GM18519 (cell line): ENCODE data around the gene FGFRL1.

Source experiments
- ATAC-seq: cut with Tn5 transposase; IDR thresholded peaks from one replicate; pipeline ENCODE4 v1.9.1; 2021; ENCODE audit warnings: mild to moderate bottlenecking, moderate library complexity; ENCODE audit not compliant: unreplicated experiment, low FRiP score

FGFRL1 gene

DNA sequence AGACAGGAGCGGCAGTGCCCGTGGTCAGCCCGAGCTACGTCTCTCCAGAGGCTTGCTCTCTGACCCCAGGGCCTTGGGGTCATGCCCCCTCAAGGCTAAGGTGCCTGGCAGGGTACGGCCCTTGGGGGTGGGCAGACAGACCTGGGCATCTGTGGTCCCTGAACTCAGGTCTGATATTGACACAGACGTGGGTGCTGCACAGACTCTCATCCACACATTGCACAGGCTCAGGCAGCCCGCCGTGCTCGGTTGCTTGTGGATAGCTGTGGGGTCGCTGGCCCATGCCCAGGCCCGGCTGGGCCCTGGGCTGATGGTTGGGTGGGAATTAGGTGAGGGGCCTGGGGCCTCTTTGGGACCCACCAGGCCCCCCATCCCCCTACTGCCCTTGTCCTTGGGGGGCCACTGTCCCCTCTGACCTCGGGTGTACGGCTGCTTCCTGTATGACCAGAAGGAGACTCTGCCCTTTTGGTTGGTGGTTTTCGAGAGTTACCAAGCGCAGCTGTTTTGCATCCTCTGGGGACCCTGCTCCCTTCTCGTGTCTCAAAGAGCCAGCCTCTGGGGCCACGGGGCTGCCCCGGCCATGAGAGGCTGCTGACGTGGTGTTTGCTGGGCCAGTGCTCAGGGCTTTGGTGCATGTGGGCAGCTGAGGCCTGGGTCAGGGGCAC is 10.1 kb downstream of the FGFRL1 start:
- ATAC-seq, result no peak

DNA sequence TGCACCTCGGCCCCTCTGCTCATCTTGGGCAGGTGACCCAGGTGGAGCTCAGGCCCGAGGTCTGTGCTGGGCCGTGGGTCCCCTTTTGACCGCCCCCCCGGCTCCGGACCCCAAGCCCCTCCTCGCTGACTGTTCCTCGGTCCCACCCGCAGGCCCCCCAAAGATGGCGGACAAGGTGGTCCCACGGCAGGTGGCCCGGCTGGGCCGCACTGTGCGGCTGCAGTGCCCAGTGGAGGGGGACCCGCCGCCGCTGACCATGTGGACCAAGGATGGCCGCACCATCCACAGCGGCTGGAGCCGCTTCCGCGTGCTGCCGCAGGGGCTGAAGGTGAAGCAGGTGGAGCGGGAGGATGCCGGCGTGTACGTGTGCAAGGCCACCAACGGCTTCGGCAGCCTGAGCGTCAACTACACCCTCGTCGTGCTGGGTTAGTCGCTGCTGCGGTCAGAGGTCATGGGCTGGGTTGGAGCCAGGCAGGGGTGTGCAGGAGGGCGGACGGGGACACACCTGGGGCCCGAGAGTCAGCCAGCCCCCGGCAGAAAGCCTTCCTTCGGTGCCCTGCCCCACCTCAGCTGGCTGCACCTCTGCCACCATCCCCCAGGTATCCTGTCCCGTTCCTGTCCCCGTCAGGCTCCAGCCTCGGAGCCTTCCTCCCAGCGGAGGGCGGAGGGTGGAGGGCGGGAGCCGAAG is 10.8 kb downstream of the FGFRL1 start:
- ATAC-seq, result no peak

DNA sequence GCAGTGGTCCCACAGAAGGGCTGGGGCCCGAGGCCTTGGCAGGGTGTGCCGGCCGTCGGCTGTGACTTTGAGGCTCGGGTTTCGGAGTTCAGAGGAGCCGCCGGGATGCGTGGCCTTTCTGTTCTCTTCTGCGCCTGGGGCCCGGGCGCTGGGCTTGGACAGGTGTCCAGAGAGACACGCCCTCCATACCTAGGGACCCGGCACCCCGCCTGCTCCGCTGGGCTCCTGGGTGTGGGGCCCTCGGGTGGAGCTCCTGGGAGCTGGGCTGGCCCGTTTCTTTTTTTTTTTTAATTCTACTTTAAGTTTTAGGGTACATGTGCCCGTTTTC is 11.3 kb downstream of the FGFRL1 start:
- ATAC-seq, result no peak

DNA sequence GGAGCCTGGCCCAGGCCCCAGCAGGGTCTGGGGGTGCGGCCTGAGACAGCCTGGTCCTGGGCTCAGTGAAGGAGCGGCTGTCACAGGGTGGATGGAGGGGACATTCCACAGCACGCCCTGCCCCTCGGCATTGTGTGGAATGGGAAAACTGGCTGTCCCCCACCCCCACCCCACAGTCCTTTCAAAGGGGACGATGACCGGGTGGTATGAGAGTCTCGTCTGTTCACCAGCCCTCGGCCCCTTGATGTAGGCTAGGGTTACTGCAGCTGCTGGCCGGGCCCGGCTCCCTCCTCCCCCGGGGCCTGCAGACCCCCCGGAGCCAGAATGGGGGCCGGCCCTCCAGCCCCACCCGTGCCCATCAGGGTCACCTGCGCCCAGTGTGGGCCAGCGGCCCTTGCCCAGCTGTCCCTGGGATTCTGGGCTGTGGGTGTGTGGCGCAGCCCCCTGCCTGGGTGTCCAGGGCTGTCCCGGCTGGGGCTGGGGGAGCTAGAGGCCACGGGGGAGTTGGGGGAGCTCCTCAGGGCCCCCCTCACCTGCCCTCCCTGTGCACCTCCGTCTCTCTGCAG is 11.7 kb downstream of the FGFRL1 start:
- ATAC-seq, result no peak

DNA sequence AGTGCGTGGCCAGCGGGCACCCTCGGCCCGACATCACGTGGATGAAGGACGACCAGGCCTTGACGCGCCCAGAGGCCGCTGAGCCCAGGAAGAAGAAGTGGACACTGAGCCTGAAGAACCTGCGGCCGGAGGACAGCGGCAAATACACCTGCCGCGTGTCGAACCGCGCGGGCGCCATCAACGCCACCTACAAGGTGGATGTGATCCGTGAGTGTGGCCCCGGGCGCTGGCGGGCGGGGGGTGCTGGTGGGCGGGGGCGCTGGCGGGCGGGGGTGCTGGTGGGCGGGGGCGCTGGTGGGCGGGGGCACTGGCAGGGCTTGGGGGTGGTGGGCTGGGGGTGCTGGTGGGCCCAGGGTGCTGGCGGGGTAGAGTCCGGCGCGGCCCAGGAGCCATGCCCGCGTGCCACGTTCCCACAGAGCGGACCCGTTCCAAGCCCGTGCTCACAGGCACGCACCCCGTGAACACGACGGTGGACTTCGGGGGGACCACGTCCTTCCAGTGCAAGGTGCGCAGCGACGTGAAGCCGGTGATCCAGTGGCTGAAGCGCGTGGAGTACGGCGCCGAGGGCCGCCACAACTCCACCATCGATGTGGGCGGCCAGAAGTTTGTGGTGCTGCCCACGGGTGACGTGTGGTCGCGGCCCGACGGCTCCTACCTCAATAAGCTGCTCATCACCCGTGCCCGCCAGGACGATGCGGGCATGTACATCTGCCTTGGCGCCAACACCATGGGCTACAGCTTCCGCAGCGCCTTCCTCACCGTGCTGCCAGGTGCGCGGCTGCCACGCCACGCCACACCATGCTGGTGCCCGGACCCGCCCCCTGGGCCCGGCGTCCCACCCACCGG is 12.7 kb downstream of the FGFRL1 start:
- ATAC-seq, result no peak

DNA sequence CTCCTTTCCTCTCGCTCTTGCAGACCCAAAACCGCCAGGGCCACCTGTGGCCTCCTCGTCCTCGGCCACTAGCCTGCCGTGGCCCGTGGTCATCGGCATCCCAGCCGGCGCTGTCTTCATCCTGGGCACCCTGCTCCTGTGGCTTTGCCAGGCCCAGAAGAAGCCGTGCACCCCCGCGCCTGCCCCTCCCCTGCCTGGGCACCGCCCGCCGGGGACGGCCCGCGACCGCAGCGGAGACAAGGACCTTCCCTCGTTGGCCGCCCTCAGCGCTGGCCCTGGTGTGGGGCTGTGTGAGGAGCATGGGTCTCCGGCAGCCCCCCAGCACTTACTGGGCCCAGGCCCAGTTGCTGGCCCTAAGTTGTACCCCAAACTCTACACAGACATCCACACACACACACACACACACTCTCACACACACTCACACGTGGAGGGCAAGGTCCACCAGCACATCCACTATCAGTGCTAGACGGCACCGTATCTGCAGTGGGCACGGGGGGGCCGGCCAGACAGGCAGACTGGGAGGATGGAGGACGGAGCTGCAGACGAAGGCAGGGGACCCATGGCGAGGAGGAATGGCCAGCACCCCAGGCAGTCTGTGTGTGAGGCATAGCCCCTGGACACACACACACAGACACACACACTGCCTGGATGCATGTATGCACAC is 13.6 kb downstream of the FGFRL1 start:
- no peak for ATAC-seq

DNA sequence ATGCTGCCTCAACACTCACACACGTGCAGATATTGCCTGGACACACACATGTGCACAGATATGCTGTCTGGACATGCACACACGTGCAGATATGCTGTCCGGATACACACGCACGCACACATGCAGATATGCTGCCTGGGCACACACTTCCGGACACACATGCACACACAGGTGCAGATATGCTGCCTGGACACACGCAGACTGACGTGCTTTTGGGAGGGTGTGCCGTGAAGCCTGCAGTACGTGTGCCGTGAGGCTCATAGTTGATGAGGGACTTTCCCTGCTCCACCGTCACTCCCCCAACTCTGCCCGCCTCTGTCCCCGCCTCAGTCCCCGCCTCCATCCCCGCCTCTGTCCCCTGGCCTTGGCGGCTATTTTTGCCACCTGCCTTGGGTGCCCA is 14.7 kb downstream of the FGFRL1 start:
- ATAC-seq, result peak; percentile 48

DNA sequence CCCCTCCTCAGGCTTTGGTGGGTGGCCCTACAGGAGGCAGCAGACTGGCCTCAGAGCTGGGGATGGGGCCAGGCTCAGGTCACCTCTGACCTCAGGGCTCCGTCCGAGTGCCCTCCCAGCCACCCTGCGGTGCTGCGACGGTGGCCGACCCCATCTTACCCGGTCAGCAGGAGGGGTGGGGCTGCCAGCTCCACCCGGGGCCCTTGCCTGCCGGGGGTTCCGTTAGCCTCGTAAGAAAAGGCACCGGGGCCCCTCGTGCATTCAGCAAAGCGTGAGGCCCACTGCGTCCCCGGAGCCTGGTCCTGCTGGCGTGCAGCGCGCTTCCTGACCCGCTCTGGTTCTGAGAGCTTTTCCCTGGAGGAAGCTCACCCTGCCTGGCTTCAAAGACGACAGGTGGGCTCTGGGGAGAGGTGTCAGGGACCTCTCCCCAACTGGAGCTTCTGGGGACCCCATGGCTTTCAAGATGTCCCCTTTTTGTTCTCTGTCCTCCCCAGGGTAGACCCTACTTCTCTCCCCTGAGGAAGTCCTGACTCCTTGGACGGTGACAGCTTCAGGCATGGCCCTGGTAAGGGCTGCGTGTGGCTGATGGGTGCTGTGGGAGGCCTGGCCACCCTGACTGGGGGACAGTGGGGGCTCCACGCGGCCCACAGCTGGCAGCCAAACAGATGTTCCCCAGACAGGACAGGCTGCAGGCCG is 15.9 kb downstream of the FGFRL1 start:
- no peak for ATAC-seq

DNA sequence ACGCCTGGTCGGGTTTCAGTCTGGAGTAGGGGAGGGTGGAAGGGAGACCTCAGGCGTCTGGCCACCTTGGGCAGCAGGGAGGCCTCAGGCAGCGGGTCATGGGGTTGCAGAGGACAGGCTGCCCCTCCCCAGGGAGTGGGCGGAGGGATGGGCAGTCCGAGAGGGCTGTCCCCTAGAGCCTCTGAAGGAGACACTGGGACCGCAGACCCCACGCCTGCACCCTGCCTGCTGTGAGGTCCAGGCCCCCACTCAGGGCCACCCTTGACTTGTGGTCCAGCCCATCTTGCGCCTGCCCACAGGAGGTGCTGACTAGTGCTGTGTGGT is 16.5 kb downstream of the FGFRL1 start:
- no peak for ATAC-seq

DNA sequence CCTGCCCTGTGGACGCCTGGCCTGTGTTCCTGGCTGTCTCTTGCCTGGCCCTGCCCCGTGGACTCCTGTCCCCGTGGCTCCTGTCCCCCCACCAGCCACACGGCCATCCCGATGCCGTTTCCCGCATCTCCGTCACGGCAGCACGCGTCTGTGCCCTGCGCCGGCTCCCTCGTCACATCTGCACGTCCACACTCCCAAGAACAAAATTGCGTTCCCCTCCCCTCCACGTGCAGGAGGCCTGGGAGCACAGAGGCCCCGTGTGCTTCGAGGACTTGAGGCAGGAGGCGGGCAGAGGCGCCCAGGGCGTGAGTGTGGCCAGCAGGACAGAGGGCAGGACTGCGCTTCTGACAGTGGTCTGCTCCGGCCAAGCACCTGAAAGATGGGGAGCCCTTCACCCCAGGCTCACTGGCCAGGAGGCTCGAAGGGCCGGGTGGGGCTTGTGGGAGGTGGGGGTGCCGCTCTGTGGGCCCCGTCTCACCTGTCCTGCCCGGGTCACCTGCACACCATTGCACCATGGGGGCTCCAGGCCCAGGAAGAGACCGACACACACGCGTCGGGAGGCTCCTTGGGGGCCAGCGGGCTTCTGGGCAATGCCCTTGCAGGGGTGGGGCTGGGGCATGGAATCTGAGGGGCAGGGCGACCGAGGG is 17.3 kb downstream of the FGFRL1 start:
- no peak for ATAC-seq

DNA sequence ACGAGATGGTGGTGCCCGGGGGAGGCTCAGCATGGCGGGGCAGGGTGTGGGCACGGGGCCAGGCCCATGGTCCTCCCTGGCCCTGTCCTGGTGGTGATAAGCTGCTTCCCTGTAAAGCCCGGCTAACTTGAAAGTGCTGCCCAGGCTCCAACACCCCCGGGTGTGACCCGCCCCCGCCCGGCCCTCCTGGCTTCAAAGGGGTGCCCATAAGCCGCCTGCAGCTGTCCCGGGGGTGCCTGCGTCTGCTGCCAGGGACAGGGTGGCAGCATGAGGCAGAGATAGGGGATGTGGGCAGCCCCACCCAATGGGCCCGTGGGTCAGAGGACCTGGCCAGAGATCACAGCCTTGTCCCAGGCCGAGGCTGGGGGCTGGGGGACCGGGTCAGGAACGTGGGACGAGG is 18.1 kb downstream of the FGFRL1 start:
- no peak for ATAC-seq

DNA sequence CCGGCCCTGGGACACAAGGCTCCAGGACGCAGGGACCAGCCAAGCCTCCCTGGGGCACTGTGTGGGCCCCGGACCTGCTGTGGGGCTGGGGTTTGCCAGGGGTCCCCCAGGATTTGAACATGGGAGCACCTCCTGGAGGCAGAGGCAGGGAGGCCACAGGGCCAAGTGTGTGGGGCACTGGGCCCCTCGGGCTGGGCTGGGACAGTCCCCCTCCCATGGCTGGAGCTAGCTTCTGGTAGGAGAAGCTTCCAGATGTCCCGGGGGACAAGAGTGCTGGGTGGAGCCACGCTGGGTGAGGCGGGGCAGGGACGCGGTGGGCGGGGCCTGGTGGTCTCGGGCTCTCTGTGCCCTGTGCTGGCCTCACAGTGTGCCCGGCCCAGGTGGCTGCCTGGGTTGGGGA is 18.6 kb downstream of the FGFRL1 start:
- no peak for ATAC-seq

DNA sequence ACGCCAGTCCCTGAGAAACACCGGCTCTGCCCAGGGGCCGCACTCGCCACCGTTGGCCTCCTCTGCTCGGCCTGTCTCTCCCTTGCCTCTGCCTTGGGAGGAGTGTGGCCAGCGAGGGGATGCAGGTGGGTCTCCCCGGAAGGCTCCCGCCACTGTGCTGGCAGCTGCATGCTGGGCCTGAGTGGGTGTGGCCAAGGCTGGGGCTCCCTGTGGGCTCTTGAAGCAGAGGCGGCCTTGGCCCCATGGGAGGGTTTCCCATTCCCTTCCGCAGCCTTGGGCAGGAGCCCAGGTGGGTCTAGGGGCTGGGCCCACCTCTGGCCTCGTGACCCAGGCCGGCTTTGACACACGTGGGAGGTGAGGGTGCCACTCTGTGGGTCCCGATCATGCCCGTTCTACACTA is 19.1 kb downstream of the FGFRL1 start:
- ATAC-seq, result no peak

DNA sequence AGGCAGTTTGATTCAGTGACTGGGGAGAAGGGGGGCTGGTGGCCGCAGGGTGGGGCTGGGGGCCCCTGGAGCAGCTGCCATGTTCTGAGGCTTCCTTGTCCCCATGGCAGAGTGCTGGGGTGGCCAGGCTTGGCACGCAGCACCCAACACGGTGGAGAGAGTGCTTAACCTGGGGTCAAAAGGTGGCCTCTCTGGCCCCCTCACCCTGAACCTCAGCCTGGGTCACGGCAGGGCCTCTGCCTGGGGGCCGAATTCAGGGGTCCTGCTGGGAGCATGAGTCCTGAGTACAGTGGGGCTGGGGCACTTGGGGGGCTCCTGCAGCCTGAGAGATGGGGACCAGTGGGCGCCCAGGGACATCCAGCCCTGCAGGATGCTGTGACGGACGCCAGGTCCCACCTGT is 19.9 kb downstream of the FGFRL1 start:
- no peak for ATAC-seq

DNA sequence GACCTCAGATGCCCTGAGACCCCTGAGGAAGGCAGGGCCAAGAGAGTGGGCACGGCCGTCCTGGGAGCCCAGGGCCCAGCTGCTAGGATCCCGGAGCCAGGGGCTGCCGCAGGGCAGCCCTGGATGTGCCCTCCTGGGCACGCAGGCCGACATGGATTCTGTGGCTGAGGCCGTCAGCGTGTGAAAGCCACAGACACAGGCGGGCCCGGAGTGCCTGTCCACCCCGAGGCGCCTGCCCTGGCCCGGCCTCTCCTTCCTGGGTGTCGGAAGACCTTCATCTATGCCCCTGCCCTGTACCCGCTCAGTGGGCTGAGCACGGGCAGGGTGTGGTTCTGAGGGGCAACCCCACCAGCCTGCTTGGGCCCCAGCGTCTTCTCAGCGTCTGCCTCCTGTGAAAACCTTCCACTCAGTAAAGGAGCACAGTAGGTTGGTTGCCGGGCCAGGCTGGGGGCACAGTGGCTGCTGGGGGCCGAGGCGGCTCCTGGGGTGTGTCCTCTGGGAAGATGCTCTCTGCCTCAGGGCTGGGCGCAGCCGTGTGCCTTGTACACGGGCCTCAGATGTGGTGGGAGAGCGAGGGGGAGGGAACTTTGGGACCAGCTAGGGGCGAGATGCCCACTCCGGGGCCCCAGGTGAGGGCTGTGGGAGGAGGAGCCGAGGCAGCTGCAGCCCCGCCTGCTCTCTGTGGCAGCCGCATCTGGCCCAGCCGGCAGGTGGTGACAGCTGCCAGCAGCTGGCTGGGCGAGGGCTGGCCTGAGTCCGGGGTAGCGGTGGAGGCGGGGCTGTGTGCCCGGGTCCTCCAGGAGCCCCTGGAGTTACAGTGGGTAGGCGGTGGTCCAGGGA is 20.8 kb downstream of the FGFRL1 start:
- no peak for ATAC-seq

DNA sequence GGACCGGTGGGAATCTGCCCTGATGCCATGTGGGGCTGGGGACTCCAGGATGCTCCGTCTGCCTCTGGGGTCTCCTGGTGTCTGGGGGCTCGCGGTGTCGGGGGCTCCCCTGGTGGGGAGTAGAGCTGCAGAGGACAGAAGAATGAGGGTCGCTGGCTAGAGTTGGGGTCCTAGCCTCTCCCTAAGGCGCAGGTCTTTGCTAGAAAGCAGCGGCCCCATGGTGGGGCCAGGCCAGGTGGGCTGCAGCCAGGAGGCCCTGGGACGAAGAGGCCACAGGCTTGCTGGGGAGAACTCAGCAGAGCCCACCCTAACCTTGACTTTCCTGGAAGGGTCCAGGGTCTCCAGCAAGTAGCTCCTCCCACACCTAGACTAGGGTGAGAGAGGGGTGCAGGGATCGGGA is 21.4 kb downstream of the FGFRL1 start:
- no peak for ATAC-seq

DNA sequence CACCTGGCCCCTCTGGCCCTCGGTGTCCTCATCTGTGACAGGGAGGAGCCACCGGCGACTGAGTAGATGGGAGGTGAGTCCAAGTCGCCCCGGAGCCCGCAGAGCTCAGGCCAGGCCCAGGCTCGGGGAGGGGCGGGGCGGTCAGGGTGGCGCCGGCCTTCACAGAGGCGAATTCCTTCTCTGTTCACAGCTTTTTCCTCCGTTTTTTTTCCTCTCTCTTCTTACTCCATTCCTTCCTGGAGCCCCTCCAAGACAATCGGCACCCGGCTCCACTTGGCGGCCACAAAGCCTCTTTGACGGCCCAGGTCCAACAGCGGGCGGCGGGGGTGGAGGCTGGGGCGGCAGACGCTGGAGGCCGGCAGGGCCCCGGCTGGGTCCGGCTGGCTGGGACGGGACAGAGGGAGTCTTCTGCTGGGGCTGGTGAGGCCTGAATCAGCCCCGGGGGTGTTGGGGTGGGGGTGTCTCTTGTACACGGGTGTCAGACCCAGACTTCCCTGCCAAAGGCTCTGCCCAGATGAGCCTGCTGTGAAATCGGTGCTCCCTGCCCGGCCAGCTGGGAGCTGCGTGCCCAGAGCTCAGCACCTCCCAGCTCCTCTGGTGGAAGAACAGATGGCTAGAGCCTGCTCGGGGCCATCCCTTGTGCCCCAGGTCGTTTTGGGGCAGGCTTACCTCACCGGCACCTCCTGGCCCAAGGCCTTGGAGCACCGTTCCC is 22.6 kb downstream of the FGFRL1 start:
- no peak for ATAC-seq

DNA sequence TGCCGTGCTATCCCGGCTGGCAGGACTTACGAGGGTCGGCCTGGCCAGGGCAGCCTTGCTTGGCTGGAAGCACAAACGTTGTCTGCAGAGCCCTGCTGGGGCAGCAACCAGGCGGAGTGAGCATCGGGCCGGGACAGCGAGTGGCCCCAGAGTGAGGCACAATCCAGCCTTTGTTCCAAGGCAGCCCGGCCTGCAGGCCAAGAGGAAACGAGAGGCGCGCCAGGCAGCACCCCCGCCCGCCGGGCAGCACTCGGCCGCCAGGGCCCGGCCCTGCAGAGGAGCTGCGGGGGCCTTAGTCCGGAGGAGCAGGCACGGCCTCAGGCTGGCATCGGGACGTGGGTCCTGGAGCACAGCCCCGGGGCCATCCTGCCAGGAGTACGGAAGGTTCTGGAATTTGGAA is 24.1 kb downstream of the FGFRL1 start:
- no peak for ATAC-seq
